HG03095 (cell line): ENCODE data around the gene ALDH2.
"Not testable (repeated sequence)": the region's sequence is repeated elsewhere in the genome, so short reads cannot be mapped to it uniquely, and the experiment has no call there.

Source experiments
- ATAC-seq: cut with Tn5 transposase; IDR thresholded peaks from one replicate; pipeline ENCODE4 v1.9.1; 2021; ENCODE audit warnings: moderate library complexity; ENCODE audit not compliant: unreplicated experiment

ALDH2 gene

DNA sequence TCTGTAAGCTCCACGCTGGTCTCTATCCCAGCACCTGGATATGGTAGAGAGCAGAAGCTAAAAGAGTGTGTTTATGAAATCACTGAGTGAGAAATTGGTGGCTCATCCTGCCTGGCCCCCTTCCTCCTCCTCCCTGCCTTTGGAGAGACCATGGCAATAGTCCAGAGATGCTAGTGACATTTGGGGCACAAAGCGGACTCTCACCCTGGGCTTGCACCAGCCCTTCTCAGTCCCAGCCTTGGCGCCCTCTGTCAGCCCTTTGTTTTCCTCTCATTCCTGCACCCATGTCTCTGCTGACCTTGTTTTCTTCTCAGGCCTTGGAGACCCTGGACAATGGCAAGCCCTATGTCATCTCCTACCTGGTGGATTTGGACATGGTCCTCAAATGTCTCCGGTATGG lies 18.2 kb downstream of the ALDH2 start:
- ATAC-seq = no peak

DNA sequence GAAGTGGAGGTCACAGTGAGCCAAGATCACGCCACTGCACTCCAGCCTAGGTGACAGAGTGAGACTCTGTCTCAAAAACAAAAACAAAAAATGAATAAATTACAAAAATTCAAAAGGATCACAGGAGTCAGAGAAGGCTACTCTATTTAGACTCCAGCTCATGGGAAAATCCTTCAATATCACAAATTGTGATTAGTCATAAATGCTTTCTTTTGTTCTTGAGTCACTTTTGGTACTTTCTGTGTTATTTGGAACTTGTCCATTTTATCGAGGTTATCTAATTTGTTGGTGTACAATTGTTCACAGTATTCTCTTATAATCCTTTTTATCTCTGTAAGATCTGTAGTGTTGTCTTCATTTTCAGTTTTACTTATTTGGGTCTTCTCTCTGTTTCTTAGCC lies 18.9 kb downstream of the ALDH2 start:
- ATAC-seq = no peak

DNA sequence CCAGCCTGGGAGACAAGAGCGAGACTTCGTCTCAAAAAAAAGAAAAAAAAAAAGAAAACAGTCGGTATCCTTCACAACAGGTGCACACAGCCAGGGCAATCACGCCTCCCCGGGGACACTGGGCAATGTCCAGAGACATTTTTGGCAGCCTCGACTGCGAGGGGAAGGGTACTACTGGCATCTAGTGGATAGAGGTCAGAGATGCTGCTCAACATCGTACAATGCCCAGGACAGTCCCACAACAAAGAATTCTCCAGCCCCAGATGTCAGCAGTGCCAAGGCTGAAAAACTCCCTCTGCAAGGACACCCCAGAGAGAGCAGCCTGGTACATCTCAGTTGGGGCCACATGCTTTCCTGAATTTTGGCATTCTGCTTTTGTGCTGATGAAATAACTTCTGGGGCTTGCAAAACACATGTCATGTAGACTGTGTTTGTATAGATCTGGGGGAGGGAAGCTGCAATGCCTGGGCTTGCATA lies 21.5 kb downstream of the ALDH2 start:
- ATAC-seq = no peak

DNA sequence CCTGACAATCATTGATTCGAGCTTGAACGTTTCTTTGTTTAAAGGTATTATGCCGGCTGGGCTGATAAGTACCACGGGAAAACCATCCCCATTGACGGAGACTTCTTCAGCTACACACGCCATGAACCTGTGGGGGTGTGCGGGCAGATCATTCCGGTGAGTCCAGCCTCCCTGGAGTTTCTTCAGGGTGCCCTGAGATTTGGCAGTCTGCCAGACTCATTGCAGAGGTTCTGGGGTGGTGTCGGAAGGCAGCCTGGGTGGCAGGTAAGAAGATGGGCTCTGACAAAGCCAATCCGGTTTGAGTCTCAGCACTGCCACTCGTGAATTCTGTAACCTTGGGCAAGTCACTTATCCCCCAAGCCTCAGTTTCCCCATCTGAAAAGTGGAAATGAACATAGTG lies 23.0 kb downstream of the ALDH2 start:
- ATAC-seq = no peak

DNA sequence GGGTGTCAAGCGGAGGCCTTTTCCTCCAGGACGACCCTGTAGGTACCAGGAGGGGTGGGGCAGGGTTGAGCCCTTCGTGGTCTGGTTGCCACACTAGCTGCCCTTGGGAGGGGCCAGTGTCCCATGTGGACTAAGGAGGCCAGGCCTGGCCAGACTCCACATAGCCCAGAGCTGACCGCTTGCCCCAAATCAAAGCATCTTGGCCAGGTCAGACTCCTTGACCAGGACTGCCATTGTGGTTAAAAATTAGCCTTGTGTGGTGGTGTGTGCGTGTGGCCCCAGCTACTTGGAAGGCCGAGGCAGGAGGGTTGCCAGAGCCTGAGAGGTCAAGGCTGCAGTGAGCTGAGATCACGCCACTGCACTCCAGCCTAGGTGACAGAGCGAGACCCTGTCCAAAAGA lies 24.8 kb downstream of the ALDH2 start:
- ATAC-seq = no peak

DNA sequence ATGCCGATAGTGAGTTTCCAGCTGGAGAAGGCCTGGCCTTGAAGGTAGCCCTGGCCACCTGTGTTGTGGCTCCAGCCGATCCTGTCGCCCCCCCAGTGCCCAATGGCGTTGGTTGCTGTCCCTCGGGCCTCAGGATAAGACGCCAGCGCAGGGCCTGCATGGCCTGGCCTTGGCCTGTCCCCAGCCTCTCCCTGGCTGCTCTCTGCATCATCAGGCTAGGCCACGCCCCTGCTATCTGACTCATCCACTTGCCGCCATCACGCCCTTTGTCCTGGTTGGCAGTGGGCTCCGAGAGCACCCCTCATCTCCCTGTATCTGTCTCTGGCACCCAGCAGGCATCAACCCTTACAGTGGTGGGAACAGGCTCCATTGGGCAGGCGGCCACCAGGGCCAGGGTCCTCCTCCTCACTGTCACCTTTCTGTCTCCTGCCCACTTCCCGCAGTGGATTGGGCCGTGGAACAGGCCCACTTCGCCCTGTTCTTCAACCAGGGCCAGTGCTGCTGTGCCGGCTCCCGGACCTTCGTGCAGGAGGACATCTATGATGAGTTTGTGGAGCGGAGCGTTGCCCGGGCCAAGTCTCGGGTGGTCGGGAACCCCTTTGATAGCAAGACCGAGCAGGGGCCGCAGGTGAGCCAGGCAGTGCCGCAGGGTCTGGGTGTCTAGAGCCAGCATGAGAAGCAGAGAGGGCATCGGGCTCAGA lies 25.6 kb downstream of the ALDH2 start:
- no peak for ATAC-seq

DNA sequence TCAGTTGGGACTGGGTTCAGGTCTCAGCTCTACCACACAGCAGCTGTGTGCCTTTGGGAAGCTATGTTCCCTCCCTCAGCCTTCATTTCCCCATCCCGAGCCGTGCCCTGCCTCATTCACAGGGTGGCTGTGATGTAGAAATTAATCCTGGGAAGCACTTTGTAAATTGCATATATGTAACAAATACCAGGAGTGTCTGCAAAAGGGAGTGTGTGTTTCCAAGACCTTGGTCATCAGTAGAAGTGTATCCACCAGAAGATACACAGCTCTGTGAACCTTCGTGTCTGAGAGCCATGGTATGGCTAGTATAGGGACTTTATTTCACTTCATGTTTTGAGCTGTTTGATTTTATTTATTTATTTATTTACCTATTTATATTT lies 26.1 kb downstream of the ALDH2 start:
- ATAC-seq = no peak

DNA sequence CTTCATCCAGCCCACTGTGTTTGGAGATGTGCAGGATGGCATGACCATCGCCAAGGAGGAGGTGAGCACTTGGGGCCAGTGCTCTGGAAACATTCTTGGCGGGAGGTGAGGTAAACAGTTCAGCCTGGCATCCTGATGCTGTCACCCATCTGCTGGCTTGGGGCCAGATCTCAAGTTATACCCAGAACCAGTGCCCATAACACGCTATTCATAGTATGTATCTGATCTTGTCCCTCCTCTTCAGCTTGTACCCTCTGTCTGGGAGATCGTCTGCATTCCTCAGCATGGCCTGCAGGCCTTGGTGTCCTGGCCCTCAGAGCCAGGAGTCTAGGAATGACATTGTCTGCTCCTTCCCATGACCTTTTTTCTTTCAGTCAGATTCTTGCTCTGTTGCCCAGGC lies 31.4 kb downstream of the ALDH2 start:
- no peak for ATAC-seq

DNA sequence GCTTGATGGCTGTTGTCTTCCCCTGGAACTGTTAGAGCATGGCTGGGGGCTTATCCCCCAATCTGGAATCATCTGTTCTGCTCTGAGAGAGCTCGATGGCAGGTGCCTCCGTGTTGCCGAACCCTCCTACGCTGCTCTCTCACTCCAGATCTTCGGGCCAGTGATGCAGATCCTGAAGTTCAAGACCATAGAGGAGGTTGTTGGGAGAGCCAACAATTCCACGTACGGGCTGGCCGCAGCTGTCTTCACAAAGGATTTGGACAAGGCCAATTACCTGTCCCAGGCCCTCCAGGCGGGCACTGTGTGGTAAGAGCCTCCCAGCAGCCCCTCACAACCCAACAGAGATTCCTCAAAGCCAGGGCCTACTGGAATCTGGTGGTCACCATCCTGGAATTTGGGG lies 33.0 kb downstream of the ALDH2 start:
- no peak for ATAC-seq

DNA sequence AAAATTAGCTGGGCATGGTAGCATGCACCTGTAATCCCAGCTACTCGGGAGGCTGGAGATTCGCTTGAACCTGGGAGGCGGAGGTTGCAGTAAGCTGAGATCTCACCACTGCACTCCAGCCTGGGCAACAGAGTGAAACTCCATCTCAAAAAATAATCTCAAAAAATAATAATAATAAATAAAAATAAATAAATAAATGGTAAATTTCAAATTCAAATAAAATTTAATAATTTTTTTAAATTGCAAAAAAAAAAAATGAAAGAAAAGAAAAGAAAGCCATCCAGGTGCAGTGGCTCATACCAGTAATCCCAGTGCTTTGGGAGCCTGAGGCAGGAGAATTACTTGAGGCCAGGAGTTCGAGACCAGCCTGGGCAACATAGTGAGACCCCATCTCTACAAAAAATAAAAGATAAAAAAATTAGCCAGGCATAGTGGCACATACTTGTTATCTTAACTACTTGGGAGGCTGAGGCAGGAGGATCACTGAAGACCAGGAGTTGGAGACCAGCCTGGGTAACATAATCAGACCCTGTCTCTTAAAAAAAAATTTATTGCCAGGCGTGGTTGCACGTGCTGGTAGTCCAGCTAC lies 36.4 kb downstream of the ALDH2 start:
- ATAC-seq = no peak

DNA sequence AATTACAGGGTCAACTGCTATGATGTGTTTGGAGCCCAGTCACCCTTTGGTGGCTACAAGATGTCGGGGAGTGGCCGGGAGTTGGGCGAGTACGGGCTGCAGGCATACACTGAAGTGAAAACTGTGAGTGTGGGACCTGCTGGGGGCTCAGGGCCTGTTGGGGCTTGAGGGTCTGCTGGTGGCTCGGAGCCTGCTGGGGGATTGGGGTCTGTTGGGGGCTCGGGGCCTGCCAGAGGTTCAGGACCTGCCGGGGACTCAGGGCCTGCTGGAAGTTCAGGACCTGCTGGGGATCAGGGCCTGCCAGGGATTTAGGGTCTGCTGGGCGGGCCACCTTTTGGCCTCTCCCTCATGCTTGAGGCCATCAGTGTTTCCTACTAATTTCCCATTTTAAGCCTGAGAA lies 37.1 kb downstream of the ALDH2 start:
- ATAC-seq = no peak

DNA sequence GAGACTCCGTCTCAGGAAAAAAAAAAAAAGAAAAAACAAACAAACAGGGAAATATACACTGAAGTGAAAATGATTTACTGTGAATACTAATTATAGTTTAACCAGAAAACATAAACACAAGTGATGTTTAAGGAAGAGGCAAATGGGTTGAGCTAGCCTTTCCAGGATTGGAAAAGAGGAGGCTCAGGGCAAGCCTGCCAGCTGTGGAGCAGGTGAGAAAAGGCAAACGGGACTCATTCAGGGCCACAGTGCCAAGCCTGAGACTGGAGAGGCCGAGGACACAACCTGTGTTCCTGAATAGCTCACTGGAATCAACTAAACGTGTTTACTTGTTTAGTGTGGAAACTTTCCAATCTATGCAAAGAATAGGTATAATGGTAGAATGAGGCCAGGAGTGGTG lies 39.6 kb downstream of the ALDH2 start:
- no peak for ATAC-seq

DNA sequence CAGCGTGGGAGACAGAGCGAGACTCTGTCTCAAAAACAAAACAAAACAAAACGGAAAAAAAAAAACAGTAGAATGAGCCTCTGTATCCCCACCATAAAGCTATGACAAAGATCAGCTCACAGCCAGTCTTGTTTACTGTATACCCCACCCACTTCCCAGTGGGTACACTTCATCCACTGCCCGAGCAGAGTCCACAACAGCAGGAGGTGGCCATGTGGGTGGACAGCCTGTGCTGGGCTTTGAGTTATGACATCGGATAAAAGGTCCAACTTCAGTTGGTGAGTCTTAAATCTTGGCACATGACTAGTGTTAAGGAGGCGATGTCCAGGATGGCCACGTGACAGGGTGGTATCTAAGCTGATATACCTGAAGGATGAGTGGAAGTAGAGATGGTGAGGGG lies 40.5 kb downstream of the ALDH2 start:
- no peak for ATAC-seq

DNA sequence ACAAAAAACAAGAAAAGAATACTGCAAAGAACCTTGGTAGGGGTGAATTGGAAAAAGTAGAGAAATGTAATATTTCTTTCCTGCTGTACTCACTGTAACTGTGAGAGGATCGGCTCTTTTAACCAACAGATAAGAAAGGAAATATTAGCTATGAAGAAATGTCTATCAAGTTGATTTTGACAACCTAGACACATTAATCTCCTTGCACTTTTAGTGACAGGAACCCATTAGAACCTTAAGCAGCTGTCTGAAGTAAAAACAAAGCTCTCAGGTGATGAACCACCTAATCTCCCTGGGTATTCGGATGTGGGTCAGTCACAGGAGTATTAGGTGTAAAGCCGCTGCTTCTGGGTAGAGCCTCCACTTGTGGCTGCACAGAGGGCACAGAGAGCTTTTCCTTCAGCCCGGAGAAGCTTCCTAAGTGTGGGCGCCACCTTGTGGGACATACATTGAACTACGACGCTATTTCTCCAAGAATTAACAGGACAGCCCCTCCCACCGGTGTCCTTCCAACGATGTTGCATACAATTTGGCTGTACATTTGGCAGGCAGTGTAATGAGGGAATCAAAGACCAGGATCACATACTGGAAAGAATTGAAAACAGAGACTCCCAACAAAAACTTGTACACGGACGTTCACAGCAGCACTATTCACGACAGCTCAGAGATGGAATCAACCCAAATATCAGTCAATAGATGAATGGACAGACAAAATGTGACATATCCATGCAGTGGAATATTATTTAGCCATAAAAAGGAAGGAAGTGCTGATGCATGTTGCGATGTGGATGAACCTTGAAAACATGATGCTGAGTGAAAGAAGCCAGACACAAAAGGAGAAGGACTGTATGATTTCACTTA lies 46.4 kb downstream of the ALDH2 start:
- peak; percentile 77 for ATAC-seq

DNA sequence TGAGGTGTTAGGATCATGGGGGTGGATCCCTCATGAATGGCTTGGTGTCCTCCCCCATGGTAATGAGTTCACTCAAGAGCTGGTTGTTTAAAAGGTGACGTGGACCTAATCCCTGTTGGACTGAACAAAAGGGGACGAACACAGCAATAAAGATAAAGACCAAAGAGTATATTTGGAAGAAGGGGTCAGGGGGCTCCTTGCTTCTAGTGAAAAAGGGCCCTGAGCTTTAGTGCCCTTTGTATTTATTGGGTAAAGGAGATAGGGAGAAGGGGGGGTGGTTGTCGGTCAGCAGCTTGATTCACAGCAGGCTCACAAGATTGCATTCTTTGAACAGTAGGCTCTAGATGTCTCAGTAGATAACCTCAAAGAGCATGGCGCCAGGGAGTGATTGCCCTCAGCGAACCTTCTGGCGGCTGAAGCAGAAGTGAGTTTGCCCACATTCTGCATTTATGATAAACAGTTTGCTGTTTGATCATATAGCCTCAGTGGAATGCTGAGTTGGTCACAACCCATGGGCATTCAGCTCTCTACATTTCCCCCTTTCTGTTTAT lies 49.4 kb downstream of the ALDH2 start:
- no peak for ATAC-seq

DNA sequence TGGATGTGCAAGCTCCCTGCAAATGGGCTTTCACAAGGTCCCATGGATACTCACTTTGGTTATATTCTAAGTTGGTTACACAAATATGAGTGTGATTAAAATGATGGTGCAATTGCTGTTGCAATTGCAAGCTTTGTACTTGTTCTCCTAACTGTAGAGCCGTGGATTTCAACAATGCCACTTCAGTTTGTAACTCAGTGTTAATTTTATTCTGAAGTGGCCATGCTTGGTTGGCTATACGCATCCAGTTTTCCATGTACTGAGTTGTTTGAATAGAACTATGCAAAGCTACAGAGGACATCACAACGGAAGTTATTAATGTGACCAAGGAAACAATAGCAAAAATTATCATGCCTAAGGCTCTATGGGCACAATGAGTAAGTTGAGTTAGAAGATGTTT lies 50.2 kb downstream of the ALDH2 start:
- ATAC-seq = not testable (repeated sequence)

DNA sequence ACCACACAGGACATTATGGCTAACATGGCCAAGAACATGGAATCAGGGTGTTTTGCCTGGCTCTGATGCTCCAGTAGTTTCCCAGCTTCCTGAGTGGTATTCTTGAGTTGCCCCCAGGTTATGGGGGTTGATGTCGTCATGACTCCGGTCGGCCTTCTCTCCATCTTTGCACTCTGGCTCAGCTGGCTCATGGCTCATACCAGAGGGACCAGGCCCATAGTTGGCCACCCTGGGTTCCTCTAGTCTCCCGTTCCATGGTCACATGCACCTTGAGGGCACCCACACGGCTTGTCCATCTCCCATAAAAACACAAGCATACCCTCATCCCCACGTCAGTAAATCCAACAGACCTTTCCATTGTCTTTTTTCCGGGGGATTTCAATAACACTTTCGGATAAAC lies 51.6 kb downstream of the ALDH2 start:
- no peak for ATAC-seq

DNA sequence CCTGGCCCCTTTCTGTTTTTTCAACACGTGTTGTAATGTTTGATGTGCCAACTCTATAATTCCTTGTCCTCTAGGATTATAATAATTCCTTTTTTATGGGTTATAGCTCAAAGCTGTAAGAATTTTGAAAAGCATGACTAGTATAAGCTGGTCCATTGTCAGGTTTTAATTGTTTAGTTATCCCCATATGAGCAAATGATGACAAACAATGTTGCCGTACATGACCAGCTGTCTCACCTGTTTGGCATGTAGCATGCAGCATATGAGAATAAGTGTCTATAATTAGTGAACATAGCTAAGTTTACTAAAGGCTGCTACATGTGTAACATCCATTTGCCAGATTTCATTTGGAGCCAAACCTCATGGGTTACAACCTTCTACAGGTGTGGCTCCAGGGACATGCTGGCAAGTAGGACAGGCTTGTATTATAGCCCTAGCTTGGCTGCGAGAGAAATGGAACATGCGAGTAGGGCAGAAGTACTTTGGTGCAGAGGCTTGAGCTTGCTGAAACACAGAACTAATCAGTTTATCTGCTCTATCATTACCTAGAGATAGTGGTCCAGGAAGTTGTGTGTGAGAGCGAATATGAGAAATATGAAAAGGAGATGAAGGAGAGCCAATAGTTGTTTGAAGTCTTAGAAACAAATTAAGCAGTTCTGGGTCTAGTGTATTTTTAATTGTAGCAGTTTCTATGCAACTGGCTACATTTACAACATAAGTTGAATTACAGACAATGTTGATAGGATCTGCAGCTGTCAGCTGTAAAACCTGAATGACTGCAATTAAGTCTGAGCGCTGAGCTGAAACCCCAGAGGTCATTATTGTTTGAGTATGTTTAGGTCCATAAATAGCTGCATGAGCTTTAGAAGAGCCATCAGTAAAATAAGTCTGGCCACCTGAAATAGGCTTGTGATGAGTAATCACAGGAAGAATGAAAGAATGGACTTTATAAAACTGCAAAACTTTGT lies 52.7 kb downstream of the ALDH2 start:
- no peak for ATAC-seq

DNA sequence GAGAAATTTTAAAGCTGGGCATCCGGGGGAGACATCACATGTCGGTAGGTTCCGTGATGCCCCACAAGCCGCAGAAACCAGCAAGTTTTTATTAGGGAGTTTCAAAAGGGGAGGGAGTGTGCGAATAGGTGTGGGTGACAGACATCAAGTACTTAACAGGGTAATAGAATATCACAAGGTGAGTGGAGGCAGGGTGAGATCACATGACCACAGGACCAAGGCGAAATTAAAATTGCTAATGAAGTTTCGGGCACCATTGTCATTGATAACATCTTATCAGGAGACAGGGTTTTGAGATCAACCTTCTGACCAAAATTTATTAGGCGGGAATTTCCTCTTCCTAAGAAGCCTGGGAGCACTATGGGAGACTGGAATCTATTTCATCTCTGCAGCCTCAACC lies 54.1 kb downstream of the ALDH2 start:
- ATAC-seq = not testable (repeated sequence)

DNA sequence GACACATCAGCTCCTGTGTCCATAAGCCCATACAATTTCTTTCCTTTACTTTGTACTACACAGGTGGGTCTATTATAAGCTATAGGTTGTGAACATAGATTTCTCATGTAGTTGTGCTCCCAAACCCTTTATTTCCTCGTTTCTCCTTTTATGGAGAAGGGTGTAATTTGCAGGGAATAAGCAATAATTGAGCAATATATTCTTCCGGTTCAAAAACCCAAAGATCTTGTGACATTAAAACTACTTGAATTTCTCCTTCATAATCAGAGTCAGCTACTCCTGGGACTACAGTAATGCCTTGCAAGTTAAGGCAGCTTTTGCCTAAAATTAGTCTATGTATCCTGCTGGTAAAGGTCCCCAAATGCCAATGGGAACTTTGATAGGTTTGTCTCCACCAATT lies 56.2 kb downstream of the ALDH2 start:
- ATAC-seq = no peak

DNA sequence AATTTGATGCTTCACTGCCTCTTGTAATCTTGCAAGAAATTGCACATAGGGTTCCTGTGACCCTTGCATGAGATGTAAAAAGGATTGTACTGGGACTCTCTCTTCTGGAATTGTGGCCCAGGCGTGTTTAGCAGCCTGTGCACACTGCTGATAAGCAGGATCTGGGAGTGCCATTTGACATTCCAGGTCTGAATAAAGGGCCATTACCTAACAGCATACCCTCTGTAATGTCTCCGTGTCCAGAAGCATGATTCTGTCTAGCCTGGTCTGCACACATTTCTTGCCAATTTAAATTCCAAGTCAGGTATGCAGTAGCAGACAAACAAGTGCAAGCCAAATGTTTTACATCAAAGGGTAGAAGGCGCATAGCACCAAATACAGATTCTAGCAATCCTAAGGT lies 57.2 kb downstream of the ALDH2 start:
- ATAC-seq = no peak
